Measurements from ENCODE around the gene GJA4. TPM values are rescaled to one million over a fixed set of nuclear protein-coding genes. Genes with fewer than 3 reads are reported as not detected.

Gene GJA4
- total RNA-seq, 2 donors from 2014 or later = 9.0 TPM

GRCh38 chr1:34844252-34844634, 51.4 kb downstream of the GJA4 start:
- Mint-ChIP-seq H3K4me3 (peak overlapping the region; percentile 18), H3K4me1 (peaks cover 79% of the 10 kb centered on the region)
- peak overlapping the region; percentile 77 for H3K9ac ChIP-seq (ENCODE audit: extremely low read depth, low read length, poor library complexity, severe bottlenecking)

More at GRCh38 chr1:34844252-34844634, 51.4 kb downstream of the GJA4 start:
- Mint-ChIP-seq H3K27me3 (ENCODE audit: insufficient read depth) (no peaks in the 10 kb centered on the region), H3K36me3 (ENCODE audit: low read depth) (peaks cover 6% of the 10 kb centered on the region), H3K9me3 (no peaks in the 10 kb centered on the region), H3K27ac (peak overlapping the region; percentile 97)
- Histone ChIP-seq H3K4me3 (ENCODE audit: low read length) (peak overlapping the region; percentile 61), H3K36me3 (ENCODE audit: control insufficient read depth, insufficient read depth, low read length) (peaks cover 2% of the 10 kb centered on the region), H3K9me3 (ENCODE audit: control insufficient read depth, low read length) (no peaks in the 10 kb centered on the region), H3K27ac (ENCODE audit: low read depth, low read length) (peak overlapping the region; percentile 98), H3K4me1 (ENCODE audit: control insufficient read depth, insufficient read depth, low read length) (peaks cover 58% of the 10 kb centered on the region), H3K27me3 (ENCODE audit: control insufficient read depth, insufficient read depth, low read length, poor library complexity, severe bottlenecking) (no peaks in the 10 kb centered on the region)
- no peak for TF ChIP-seq CTCF (conservative IDR thresholded peaks at IDR 0.05)
- 16% methylated on average over 4 of the region's 4 CpGs; no CpG with 5 or more reads in 1 of the 2 experiments for WGBS, 2 experiments (ENCODE audit: insufficient coverage in 1 of 2, insufficient read length in 1 of 2)
- peak; percentile 81 for DNase-seq

Other genes starting within 250 kb of the GJA4 start
- gene GJB5, start 38.0 kb upstream of the GJA4 start, total RNA-seq = under 1 TPM; 0.20 to 0.42 TPM
- gene GJB4, start 33.3 kb upstream of the GJA4 start, total RNA-seq = under 1 TPM; 0.46 to 0.81 TPM
- gene GJB3, start 11.8 kb upstream of the GJA4 start, total RNA-seq = 1 to 10 TPM in 1 of 2 donors, under 1 TPM in 1; 0.38 to 2.9 TPM
- gene SMIM12, start 66.8 kb downstream of the GJA4 start, total RNA-seq = 10 to 100 TPM; 43.0 to 47.6 TPM
- 1 to 10 TPM; 4.4 to 4.6 TPM for gene DLGAP3, start 136.7 kb downstream of the GJA4 start, total RNA-seq
- 10 to 100 TPM; 28.2 to 31.3 TPM for gene TMEM35B, start 192.3 kb downstream of the GJA4 start, total RNA-seq
- gene ZMYM6, start 238.9 kb downstream of the GJA4 start, total RNA-seq = 10 to 100 TPM; 13.5 to 14.5 TPM